ENCODE results near the gene ECM1. TPM values are rescaled to one million over a fixed set of nuclear protein-coding genes. Genes with fewer than 3 reads are reported as not detected.

Gene ECM1
- total and polyA plus RNA-seq, 2 experiments from 2014 or later = 0.74 to 1.1 TPM

- Histone ChIP-seq H3K9me2 (ENCODE audit: insufficient read depth) (no peaks in the 10 kb centered on the region), H3F3A (replicated peaks; ENCODE audit: low read depth) (peaks cover 4% of the 10 kb centered on the region), H4K20me1 (replicated peaks; ENCODE audit: insufficient read depth) (no peaks in the 10 kb centered on the region), H3K36me3 (ENCODE audit: insufficient read depth) (no peaks in the 10 kb centered on the region), H3K79me2 (replicated peaks; ENCODE audit: insufficient read depth) (peaks cover 27% of the 10 kb centered on the region), H3K27me3 (ENCODE audit: insufficient read depth) (no peaks in the 10 kb centered on the region), H2AFZ (no peak overlapping the region), H3K4me3 (peak overlapping the region; percentile 79), H3K4me2 (peak overlapping the region; percentile 97), H3K27ac (ENCODE audit: low read depth) (peak overlapping the region; percentile 100), H3K4me1 (ENCODE audit: insufficient read depth) (peaks cover 32% of the 10 kb centered on the region)
- ATAC-seq (peak; percentile 76), DNase-seq (ENCODE audit: low spot score) (peak; percentile 97)
- Mint-ChIP-seq H3K27me3 (ENCODE audit: insufficient read depth, low read depth, poor library complexity) (peaks cover 23% of the 10 kb centered on the region), H3K9me3 (no peaks in the 10 kb centered on the region), H3K36me3 (ENCODE audit: low read depth) (no peaks in the 10 kb centered on the region), H3K4me3 (peak overlapping the region; percentile 86), H3K4me1 (peaks cover 43% of the 10 kb centered on the region), H3K27ac (peak overlapping the region; percentile 97)
- TF ChIP-seq REST (IDR thresholded peaks at IDR 0.05; ENCODE audit: unreplicated experiment) = no peak
- TF ChIP-seq CTCF (conservative IDR thresholded peaks at IDR 0.05; ENCODE audit: low read depth in 2 of 2) = peak in 1 of 2 experiments; percentile 43; a peak in 2 of 4 replicates
- no peak for TF ChIP-seq EZH2 (IDR thresholded peaks at IDR 0.05; ENCODE audit: low read depth, unreplicated experiment)
- no peak for TF ChIP-seq CREB1 (CRISPR knock-in tag; IDR thresholded peaks at IDR 0.05; ENCODE audit: low read depth)
- TF ChIP-seq ZNF114 (CRISPR knock-in tag; IDR thresholded peaks at IDR 0.05) = no peak
- TF ChIP-seq ZNF331 (CRISPR knock-in tag; IDR thresholded peaks at IDR 0.05; ENCODE audit: low read depth) = no peak
- TF ChIP-seq NANOG (IDR thresholded peaks at IDR 0.05; ENCODE audit: borderline replicate concordance) = no peak
- no peak for TF ChIP-seq ETS1 (IDR thresholded peaks at IDR 0.05)
- no peak for TF ChIP-seq JUNB (IDR thresholded peaks at IDR 0.05; ENCODE audit: unreplicated experiment)
- TF ChIP-seq ZNF462 (CRISPR knock-in tag; IDR thresholded peaks at IDR 0.05) = no peak
- TF ChIP-seq POLR2AphosphoS5 (IDR thresholded peaks at IDR 0.05; ENCODE audit: low read depth) = peak; percentile 92
- TF ChIP-seq STAT1 (IDR thresholded peaks at IDR 0.05; ENCODE audit: unreplicated experiment) = no peak
- no peak for TF ChIP-seq EZH2phosphoT487 (IDR thresholded peaks at IDR 0.05; ENCODE audit: unreplicated experiment)
Measured at GRCh38 chr1:150561254-150561973, 53.5 kb downstream of the ECM1 start.
